ENCODE data around the gene FHIP1B.
A peak's percentile ranks its signal among the peaks of the same experiment; 100 is the strongest.

Gene FHIP1B

DNA sequence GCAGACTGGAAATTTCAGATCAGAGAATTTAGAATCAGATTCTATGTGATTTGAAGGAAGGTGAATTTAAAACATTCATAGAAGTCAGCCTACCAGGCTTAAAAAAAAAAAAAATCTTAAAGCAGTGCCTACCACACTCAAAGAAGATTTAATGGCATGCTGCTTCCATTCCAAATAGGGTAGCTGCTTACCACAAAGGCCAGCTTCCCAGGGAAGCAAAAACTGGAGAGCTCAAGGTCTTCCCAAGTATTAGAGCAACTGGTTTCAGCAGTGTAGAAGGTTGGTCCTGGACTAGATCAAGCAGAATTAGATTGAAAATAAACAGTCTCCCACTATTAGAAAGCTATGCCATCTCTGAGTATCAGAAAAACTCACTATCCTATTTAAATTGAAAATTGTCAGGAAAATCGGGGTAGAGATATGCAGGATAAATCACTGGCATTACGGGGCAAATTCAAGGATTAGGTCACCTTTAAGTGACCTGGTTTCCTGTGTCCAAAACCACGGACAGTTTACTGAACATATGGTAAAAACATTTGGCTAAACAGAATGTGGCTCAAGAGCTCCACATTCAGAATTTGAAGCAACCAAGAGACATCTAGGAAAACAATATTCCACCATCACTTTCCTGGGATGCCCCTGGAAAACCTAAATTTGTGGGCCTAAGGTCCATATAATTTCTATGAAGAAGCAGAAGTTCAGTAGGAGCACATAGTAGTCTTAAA, 27.8 kb downstream of the FHIP1B start:
- no peak overlapping the region for H3K4me3 ChIP-seq (ENCODE audit: low read length)
- no peak for DNase-seq (ENCODE audit: low read depth, low spot score)

- no peak within 1 kb of the TSS for H3K4me3 ChIP-seq (ENCODE audit: low read length)
- DNase-seq (ENCODE audit: low read depth, low spot score), result no peak
Observed at GRCh38 chr11:6205366-6205765, 29.1 kb downstream of the FHIP1B start, which contains the start of gene C11orf42. TSS of gene C11orf42 (plus strand) at chr11:6205557. CDS start at chr11:6205616, 59 bp downstream.

DNA sequence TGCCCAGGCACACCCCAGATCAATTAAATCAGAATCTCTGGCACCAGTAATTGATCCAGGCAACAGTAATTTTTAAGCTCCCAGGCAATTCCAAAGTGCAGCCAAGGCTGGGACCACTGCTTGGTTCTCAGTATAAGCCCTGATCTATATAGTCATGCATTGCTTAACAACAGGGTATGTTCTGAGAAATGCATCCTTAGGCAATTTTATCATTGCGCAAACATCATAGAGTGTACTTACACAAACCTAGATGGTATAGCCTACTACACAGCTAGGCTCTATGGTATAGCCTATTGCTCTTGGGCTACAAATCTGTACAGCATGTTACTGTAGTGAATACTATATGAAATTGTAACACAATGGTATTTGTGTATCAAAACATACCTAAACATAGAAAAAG, 29.7 kb downstream of the FHIP1B start:
- H3K4me3 ChIP-seq (ENCODE audit: low read length), result no peak overlapping the region
- DNase-seq (ENCODE audit: low read depth, low spot score), result no peak

GRCh38 chr11:6203327-6203726, 31.1 kb downstream of the FHIP1B start:
- DNase-seq (ENCODE audit: low read depth, low spot score), result no peak
- no peak overlapping the region for H3K4me3 ChIP-seq (ENCODE audit: low read length)

DNA sequence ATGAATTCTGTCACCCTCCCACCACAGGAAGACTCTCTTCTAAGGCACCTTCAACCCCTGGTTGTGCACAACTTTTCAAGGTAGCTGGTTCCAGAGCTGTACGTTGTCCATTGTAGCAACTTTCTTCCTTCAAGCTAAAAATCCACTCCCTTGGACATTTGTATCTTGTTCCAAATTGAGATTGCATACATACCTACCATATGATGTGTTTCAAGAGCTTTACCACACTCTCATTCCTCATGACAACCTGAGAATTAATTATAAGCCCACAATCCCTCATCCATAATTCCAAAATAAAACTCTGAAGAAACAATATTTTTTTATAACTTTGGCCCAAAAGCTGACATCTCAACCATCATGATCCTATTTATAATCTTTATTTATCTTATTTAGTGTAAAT, 32.4 kb downstream of the FHIP1B start:
- H3K4me3 ChIP-seq (ENCODE audit: low read length), result no peak overlapping the region
- DNase-seq (ENCODE audit: low read depth, low spot score), result no peak

DNA sequence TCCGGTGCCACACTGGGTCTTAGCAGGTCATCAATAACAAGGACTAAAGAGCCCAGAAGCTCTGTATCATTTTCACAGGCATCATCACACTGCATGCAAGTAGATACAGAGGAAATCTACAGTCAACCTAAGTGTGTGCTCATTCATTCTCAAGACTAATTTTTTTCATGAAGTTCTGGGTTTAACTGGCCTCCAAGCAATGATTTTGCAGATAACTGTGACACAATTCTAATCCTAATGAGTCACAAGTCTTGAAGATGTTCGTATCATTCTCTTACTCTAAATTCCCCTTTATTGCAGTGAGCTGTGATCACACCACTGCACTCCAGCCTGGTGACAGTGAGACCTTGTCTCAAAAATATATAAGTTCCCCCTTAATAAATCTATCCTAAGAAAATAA, 33.0 kb downstream of the FHIP1B start:
- H3K4me3 ChIP-seq (ENCODE audit: low read length), result no peak overlapping the region
- DNase-seq (ENCODE audit: low read depth, low spot score), result no peak

GRCh38 chr11:6200975-6201374, 33.5 kb downstream of the FHIP1B start:
- no peak for DNase-seq (ENCODE audit: low read depth, low spot score)
- H3K4me3 ChIP-seq (ENCODE audit: low read length), result no peak overlapping the region

DNA sequence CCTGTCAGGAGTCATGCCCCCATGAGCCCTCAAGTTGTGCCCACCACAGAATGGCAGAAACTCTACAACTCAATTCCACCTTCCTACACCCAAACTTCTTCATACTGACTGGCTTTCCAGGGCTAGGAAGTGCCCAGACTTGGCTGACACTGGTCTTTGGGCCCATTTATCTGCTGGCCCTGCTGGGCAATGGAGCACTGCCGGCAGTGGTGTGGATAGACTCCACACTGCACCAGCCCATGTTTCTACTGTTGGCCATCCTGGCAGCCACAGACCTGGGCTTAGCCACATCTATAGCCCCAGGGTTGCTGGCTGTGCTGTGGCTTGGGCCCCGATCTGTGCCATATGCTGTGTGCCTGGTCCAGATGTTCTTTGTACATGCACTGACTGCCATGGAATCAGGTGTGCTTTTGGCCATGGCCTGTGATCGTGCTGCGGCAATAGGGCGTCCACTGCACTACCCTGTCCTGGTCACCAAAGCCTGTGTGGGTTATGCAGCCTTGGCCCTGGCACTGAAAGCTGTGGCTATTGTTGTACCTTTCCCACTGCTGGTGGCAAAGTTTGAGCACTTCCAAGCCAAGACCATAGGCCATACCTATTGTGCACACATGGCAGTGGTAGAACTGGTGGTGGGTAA, 35.1 kb downstream of the FHIP1B start, which contains the start of gene OR52W1:
Gene OR52W1, plus strand, starts transcription at position 51 of the 637 bp plus-strand sequence. Its CDS starts 0 bp downstream, at position 51.
- DNase-seq (ENCODE audit: low read depth, low spot score), result no peak

GRCh38 chr11:6197466-6198200, 36.8 kb downstream of the FHIP1B start:
- DNase-seq (ENCODE audit: low read depth, low spot score), result no peak
- no peak overlapping the region for H3K4me3 ChIP-seq (ENCODE audit: low read length)

More for the DNA sequence above, 35.1 kb downstream of the FHIP1B start, which contains the start of gene OR52W1:
- no peak within 1 kb of the TSS for H3K4me3 ChIP-seq (ENCODE audit: low read length)

DNA sequence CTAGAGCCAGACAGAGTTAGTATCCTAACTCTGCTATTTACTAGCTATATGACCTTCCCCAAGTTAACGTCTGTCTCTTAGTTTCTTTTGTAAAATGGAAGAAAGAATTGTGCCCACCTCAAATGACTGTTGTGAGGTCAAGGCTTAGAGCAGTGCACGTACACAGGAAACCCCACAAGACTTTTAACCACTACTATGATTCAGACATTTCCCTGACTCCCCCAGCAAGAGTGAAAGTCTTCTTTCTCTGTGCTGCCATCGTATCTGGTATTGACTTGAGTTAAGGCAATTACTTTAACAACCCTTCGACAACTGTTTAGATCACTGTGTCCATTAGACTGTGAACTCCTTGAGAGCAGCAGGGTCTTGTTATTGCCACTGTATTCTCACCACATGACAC, 38.0 kb downstream of the FHIP1B start:
- peak; percentile 29 for DNase-seq (ENCODE audit: low read depth, low spot score)
- no peak overlapping the region for H3K4me3 ChIP-seq (ENCODE audit: low read length)

GRCh38 chr11:6194065-6194581, 40.3 kb downstream of the FHIP1B start:
- no peak for DNase-seq (ENCODE audit: low read depth, low spot score)
- no peak overlapping the region for H3K4me3 ChIP-seq (ENCODE audit: low read length)

GRCh38 chr11:6191742-6192141, 42.7 kb downstream of the FHIP1B start:
- H3K4me3 ChIP-seq (ENCODE audit: low read length), result no peak overlapping the region
- DNase-seq (ENCODE audit: low read depth, low spot score), result no peak

- no peak for DNase-seq (ENCODE audit: low read depth, low spot score)
- no peak overlapping the region for H3K4me3 ChIP-seq (ENCODE audit: low read length)
Observed at GRCh38 chr11:6175440-6175839, 59.0 kb downstream of the FHIP1B start.

GRCh38 chr11:6170226-6170625, 64.2 kb downstream of the FHIP1B start, which contains the start of gene OR52B2:
TSS of gene OR52B2 (minus strand) at chr11:6170326. CDS start at chr11:6170326, 0 bp downstream.
- DNase-seq (ENCODE audit: low read depth, low spot score), result no peak
- no peak within 1 kb of the TSS for H3K4me3 ChIP-seq (ENCODE audit: low read length)

Measured in Jurkat, Clone E6-1 (cell line).